GM12874 (cell line): ENCODE measurements around the gene MSANTD2.

Source experiments
- CTCF ChIP-seq: IDR thresholded peaks from 2 replicates; pipeline ENCODE4 v1.5.1; 2011; ENCODE audit warnings: low read depth, mild to moderate bottlenecking, control low read depth, low read length, moderate library complexity; ENCODE audit not compliant: insufficient read depth

The MSANTD2 gene

GRCh38 chr11:124743050-124743449 is 57.2 kb downstream of the MSANTD2 start:
- no peak for TF ChIP-seq CTCF

- TF ChIP-seq CTCF: no peak
These were observed 57.7 kb downstream of the MSANTD2 start for GRCh38 chr11:124742555-124742954.

GRCh38 chr11:124740277-124740882 is 59.8 kb downstream of the MSANTD2 start:
- peak; percentile 66 for TF ChIP-seq CTCF

- TF ChIP-seq CTCF: no peak
These were observed 60.5 kb downstream of the MSANTD2 start, which contains the start of gene NRGN for GRCh38 chr11:124739479-124740276. Gene NRGN (plus strand): TSS chr11:124739942. CDS start chr11:124740085, 143 bp downstream.

GRCh38 chr11:124738713-124739478 is 61.3 kb downstream of the MSANTD2 start:
- TF ChIP-seq CTCF: no peak

- TF ChIP-seq CTCF: no peak
These were observed 62.4 kb downstream of the MSANTD2 start for GRCh38 chr11:124737638-124738305.

GRCh38 chr11:124736736-124737135 is 63.5 kb downstream of the MSANTD2 start:
- no peak for TF ChIP-seq CTCF
